T-helper 2 cell treated with Interferon-gamma antibody and Interleukin-4, amounts not matched to agents 5 μg/mL and 100 μg/mL, for 36 hours (primary cell): Measurements from ENCODE around the gene GPHB5.
"Not testable (repeated sequence)": the region's sequence is repeated elsewhere in the genome, so short reads cannot be mapped to it uniquely, and the experiment has no call there.

Experiments used
- DNase-seq: peaks from one replicate; pipeline ENCODE4 v3.0.0; 2021; ENCODE audit warnings: low spot score
- H3K27ac Mint-ChIP-seq: one replicate; pipeline ENCODE4 v1.8.0; 2021; ENCODE audit warnings: mild to moderate bottlenecking, mixed read lengths
- H3K27me3 Mint-ChIP-seq: one replicate; pipeline ENCODE4 v1.8.0; 2021; ENCODE audit warnings: low read depth, mixed read lengths
- H3K36me3 Mint-ChIP-seq: one replicate; pipeline ENCODE4 v1.8.0; 2021; ENCODE audit warnings: low read depth, mixed read lengths
- H3K4me1 Mint-ChIP-seq: one replicate; pipeline ENCODE4 v1.8.0; 2021; ENCODE audit warnings: low read depth, mixed read lengths
- H3K4me3 Mint-ChIP-seq: one replicate; pipeline ENCODE4 v1.8.0; 2022; ENCODE audit warnings: mild to moderate bottlenecking, moderate library complexity, mixed read lengths
- H3K9me3 Mint-ChIP-seq: one replicate; pipeline ENCODE4 v1.8.0; 2021; ENCODE audit warnings: mixed read lengths

GPHB5 gene

GRCh38 chr14:63304429-63304828 lies 14.3 kb downstream of the GPHB5 start:
- H3K4me3 Mint-ChIP-seq, H3K36me3 Mint-ChIP-seq, H3K27me3 Mint-ChIP-seq, DNase-seq, H3K4me1 Mint-ChIP-seq, H3K9me3 Mint-ChIP-seq, H3K27ac Mint-ChIP-seq: not testable (repeated sequence)

- Mint-ChIP-seq H3K9me3 (no peaks in the 10 kb centered on the region), H3K27me3 (peaks cover 9% of the 10 kb centered on the region), H3K4me1 (peaks cover 5% of the 10 kb centered on the region), H3K27ac (no peak overlapping the region), H3K36me3 (no peaks in the 10 kb centered on the region), H3K4me3 (no peak overlapping the region)
- no peak for DNase-seq
Measured at GRCh38 chr14:63301891-63302534, 16.7 kb downstream of the GPHB5 start.

- DNase-seq: no peak
- Mint-ChIP-seq H3K27me3 (peaks cover 6% of the 10 kb centered on the region), H3K4me3 (no peak overlapping the region), H3K27ac (no peak overlapping the region), H3K36me3 (no peaks in the 10 kb centered on the region), H3K9me3 (no peaks in the 10 kb centered on the region), H3K4me1 (peaks cover 5% of the 10 kb centered on the region)
Measured at GRCh38 chr14:63300854-63301253, 17.9 kb downstream of the GPHB5 start.

GRCh38 chr14:63299351-63300110 lies 19.2 kb downstream of the GPHB5 start:
- Mint-ChIP-seq H3K36me3 (no peaks in the 10 kb centered on the region), H3K9me3 (no peaks in the 10 kb centered on the region), H3K4me3 (no peak overlapping the region), H3K27ac (no peak overlapping the region), H3K4me1 (peaks cover 9% of the 10 kb centered on the region), H3K27me3 (peaks cover 6% of the 10 kb centered on the region)
- DNase-seq: no peak

GRCh38 chr14:63297372-63298063 lies 21.2 kb downstream of the GPHB5 start:
- Mint-ChIP-seq H3K27me3 (peaks cover 1% of the 10 kb centered on the region), H3K4me1 (peaks cover 9% of the 10 kb centered on the region), H3K36me3 (no peaks in the 10 kb centered on the region), H3K27ac (no peak overlapping the region), H3K9me3 (no peaks in the 10 kb centered on the region), H3K4me3 (no peak overlapping the region)
- no peak for DNase-seq

GRCh38 chr14:63296060-63296563 lies 22.6 kb downstream of the GPHB5 start:
- no peaks in the 10 kb centered on the region for H3K9me3 Mint-ChIP-seq
- peaks cover 9% of the 10 kb centered on the region for H3K4me1 Mint-ChIP-seq
- no peaks in the 10 kb centered on the region for H3K36me3 Mint-ChIP-seq
- no peak overlapping the region for H3K4me3 Mint-ChIP-seq
- peaks cover under 1% of the 10 kb centered on the region for H3K27me3 Mint-ChIP-seq
- no peak for DNase-seq
- H3K27ac Mint-ChIP-seq: no peak overlapping the region

- H3K9me3 Mint-ChIP-seq: no peaks in the 10 kb centered on the region
- peaks cover 9% of the 10 kb centered on the region for H3K4me1 Mint-ChIP-seq
- no peak overlapping the region for H3K4me3 Mint-ChIP-seq
- no peaks in the 10 kb centered on the region for H3K36me3 Mint-ChIP-seq
- DNase-seq: no peak
- H3K27me3 Mint-ChIP-seq: peaks cover 2% of the 10 kb centered on the region
- no peak overlapping the region for H3K27ac Mint-ChIP-seq
Measured at GRCh38 chr14:63295231-63295685, 23.5 kb downstream of the GPHB5 start.

- DNase-seq: no peak
- peaks cover 2% of the 10 kb centered on the region for H3K27me3 Mint-ChIP-seq
- no peak overlapping the region for H3K27ac Mint-ChIP-seq
- H3K4me1 Mint-ChIP-seq: peaks cover 4% of the 10 kb centered on the region
- no peak overlapping the region for H3K4me3 Mint-ChIP-seq
- H3K9me3 Mint-ChIP-seq: no peaks in the 10 kb centered on the region
- no peaks in the 10 kb centered on the region for H3K36me3 Mint-ChIP-seq
Measured at GRCh38 chr14:63292805-63293204, 25.9 kb downstream of the GPHB5 start.

- Mint-ChIP-seq H3K27me3 (peaks cover 2% of the 10 kb centered on the region), H3K9me3 (no peaks in the 10 kb centered on the region), H3K4me1 (peaks cover 4% of the 10 kb centered on the region), H3K27ac (no peak overlapping the region), H3K4me3 (no peak overlapping the region), H3K36me3 (no peaks in the 10 kb centered on the region)
- DNase-seq: no peak
Measured at GRCh38 chr14:63290741-63291430, 27.8 kb downstream of the GPHB5 start.

GRCh38 chr14:63288853-63289252 lies 29.9 kb downstream of the GPHB5 start:
- Mint-ChIP-seq H3K36me3 (no peaks in the 10 kb centered on the region), H3K27me3 (peaks cover 2% of the 10 kb centered on the region), H3K27ac (no peak overlapping the region), H3K9me3 (no peaks in the 10 kb centered on the region), H3K4me1 (no peaks in the 10 kb centered on the region), H3K4me3 (no peak overlapping the region)
- no peak for DNase-seq

GRCh38 chr14:63287666-63288483 lies 30.9 kb downstream of the GPHB5 start:
- Mint-ChIP-seq H3K4me1 (no peaks in the 10 kb centered on the region), H3K27me3 (peaks cover 2% of the 10 kb centered on the region), H3K36me3 (no peaks in the 10 kb centered on the region), H3K9me3 (no peaks in the 10 kb centered on the region), H3K27ac (no peak overlapping the region), H3K4me3 (no peak overlapping the region)
- no peak for DNase-seq

- Mint-ChIP-seq H3K27ac (no peak overlapping the region), H3K9me3 (no peaks in the 10 kb centered on the region), H3K36me3 (no peaks in the 10 kb centered on the region), H3K4me3 (no peak overlapping the region), H3K27me3 (peaks cover 1% of the 10 kb centered on the region), H3K4me1 (no peaks in the 10 kb centered on the region)
- DNase-seq: no peak
Measured at GRCh38 chr14:63286071-63286470, 32.7 kb downstream of the GPHB5 start.

GRCh38 chr14:63283884-63284248 lies 34.9 kb downstream of the GPHB5 start:
- Mint-ChIP-seq H3K4me3 (no peak overlapping the region), H3K4me1 (no peaks in the 10 kb centered on the region), H3K9me3 (no peaks in the 10 kb centered on the region)

More at GRCh38 chr14:63283884-63284248, 34.9 kb downstream of the GPHB5 start:
- H3K36me3 Mint-ChIP-seq: no peaks in the 10 kb centered on the region
- H3K27me3 Mint-ChIP-seq: no peaks in the 10 kb centered on the region
- DNase-seq: no peak
- no peak overlapping the region for H3K27ac Mint-ChIP-seq
